Prostate gland (tissue), 2 donors: ENCODE measurements around the gene SPTBN1.

Source experiments
- POLR2A ChIP-seq: fragments of 450-650 bp; IDR thresholded peaks from one replicate; pipeline ENCODE4 v1.6.1; 2016; ENCODE audit warnings: antibody characterized with exemption, mild to moderate bottlenecking
- POLR2AphosphoS5 ChIP-seq: sonication (generic); formaldehyde crosslinking; IDR thresholded peaks from one replicate; pipeline ENCODE4 v1.6.1; 2017; ENCODE audit warnings: antibody characterized with exemption
- TF ChIP-seq, protein P1 (sequence below), 4 experiments: fragments of 200-600 bp in 2 of 4; fragments of 450-650 bp in 2 of 4; sonication (generic) in 2 of 4; IDR thresholded peaks; 1 replicate in 3 of 4; 2 replicates in 1 of 4; pipeline ENCODE4 v1.5.1; 2016 to 2019; ENCODE audit warnings: antibody characterized with exemption in 4 of 4, mild to moderate bottlenecking in 2 of 4, moderate library complexity in 2 of 4

- TF ChIP-seq, protein P1, sequence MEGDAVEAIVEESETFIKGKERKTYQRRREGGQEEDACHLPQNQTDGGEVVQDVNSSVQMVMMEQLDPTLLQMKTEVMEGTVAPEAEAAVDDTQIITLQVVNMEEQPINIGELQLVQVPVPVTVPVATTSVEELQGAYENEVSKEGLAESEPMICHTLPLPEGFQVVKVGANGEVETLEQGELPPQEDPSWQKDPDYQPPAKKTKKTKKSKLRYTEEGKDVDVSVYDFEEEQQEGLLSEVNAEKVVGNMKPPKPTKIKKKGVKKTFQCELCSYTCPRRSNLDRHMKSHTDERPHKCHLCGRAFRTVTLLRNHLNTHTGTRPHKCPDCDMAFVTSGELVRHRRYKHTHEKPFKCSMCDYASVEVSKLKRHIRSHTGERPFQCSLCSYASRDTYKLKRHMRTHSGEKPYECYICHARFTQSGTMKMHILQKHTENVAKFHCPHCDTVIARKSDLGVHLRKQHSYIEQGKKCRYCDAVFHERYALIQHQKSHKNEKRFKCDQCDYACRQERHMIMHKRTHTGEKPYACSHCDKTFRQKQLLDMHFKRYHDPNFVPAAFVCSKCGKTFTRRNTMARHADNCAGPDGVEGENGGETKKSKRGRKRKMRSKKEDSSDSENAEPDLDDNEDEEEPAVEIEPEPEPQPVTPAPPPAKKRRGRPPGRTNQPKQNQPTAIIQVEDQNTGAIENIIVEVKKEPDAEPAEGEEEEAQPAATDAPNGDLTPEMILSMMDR (IDR thresholded peaks at IDR 0.05): no peak
- no peak for TF ChIP-seq POLR2AphosphoS5
- no peak for TF ChIP-seq POLR2A
These were observed 139.2 kb downstream of the SPTBN1 start for GRCh38 chr2:54595161-54595803.
